ENCODE measurements around the gene NRG3.

NRG3 gene

GRCh38 chr10:82742478-82742877, 867.5 kb downstream of the NRG3 start:
- DNase-seq: peak; percentile 77

- no peak for DNase-seq
Observed at GRCh38 chr10:82742898-82743297, 867.9 kb downstream of the NRG3 start.

- no peak for DNase-seq
Observed at GRCh38 chr10:82750538-82750937, 875.5 kb downstream of the NRG3 start.

GRCh38 chr10:82757397-82757796, 882.4 kb downstream of the NRG3 start:
- DNase-seq: no peak

- no peak for DNase-seq
Observed at GRCh38 chr10:82757901-82758300, 882.9 kb downstream of the NRG3 start.

GRCh38 chr10:82759050-82759449, 884.1 kb downstream of the NRG3 start:
- no peak for DNase-seq

- DNase-seq: no peak
Observed at GRCh38 chr10:82762641-82763040, 887.6 kb downstream of the NRG3 start.

- no peak for DNase-seq
Observed at GRCh38 chr10:82768040-82768439, 893.0 kb downstream of the NRG3 start.

- no peak for DNase-seq
Observed at GRCh38 chr10:82778908-82779307, 903.9 kb downstream of the NRG3 start.

GRCh38 chr10:82796510-82796909, 921.5 kb downstream of the NRG3 start:
- DNase-seq: no peak

- DNase-seq: no peak
Observed at GRCh38 chr10:82801289-82801688, 926.3 kb downstream of the NRG3 start.

GRCh38 chr10:82811621-82812020, 936.6 kb downstream of the NRG3 start:
- DNase-seq: peak; percentile 73

- peak; percentile 58 for DNase-seq
Observed at GRCh38 chr10:82813856-82814255, 938.9 kb downstream of the NRG3 start.

- DNase-seq: no peak
Observed at GRCh38 chr10:82814635-82815034, 939.6 kb downstream of the NRG3 start.

GRCh38 chr10:82815680-82816079, 940.7 kb downstream of the NRG3 start:
- DNase-seq: no peak

- DNase-seq: no peak
Observed at GRCh38 chr10:82817676-82818422, 942.9 kb downstream of the NRG3 start.

GRCh38 chr10:82821043-82821442, 946.0 kb downstream of the NRG3 start:
- no peak for DNase-seq

GRCh38 chr10:82826132-82826531, 951.1 kb downstream of the NRG3 start:
- DNase-seq: no peak

GRCh38 chr10:82827901-82828300, 952.9 kb downstream of the NRG3 start:
- no peak for DNase-seq

GRCh38 chr10:82847242-82847641, 972.2 kb downstream of the NRG3 start:
- DNase-seq: no peak

GRCh38 chr10:82850191-82850590, 975.2 kb downstream of the NRG3 start:
- no peak for DNase-seq

- no peak for DNase-seq
Observed at GRCh38 chr10:82856957-82857613, 982.1 kb downstream of the NRG3 start.

- DNase-seq: peak; percentile 51
Observed at GRCh38 chr10:82861889-82862288, 986.9 kb downstream of the NRG3 start.

GRCh38 chr10:82865366-82865765, 990.4 kb downstream of the NRG3 start:
- DNase-seq: no peak

Data from islet precursor cell (in vitro differentiated cells).